ENCODE results near the gene EPS8L3. TPM values are rescaled to one million over a fixed set of nuclear protein-coding genes. Genes with fewer than 3 reads are reported as not detected.
"Not testable (repeated sequence)": the region's sequence is repeated elsewhere in the genome, so short reads cannot be mapped to it uniquely, and the experiment has no call there.

Gene EPS8L3
- total and polyA plus RNA-seq, 2 of the 4 experiments (the other 2 are of a cell fraction) = not detected

DNA sequence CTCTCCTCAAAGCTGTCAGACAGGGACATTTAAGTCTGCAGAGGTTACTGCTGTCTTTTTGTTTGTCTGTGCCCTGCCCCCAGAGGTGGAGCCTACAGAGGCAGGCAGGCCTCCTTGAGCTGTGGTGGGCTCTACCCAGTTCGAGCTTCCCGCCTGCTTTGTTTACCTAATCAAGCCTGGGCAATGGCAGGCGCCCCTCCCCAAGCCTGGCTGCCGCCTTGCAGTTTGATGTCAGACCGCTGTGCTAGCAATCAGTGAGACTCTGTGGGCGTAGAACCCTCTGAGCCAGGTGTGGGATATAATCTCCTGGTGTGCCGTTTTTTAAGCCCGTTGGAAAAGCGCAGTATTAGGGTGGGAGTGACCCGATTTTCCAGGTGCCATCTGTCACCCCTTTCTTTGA lies 15.4 kb downstream of the EPS8L3 start:
- H4K20me1 ChIP-seq (ENCODE audit: insufficient read depth, low read length); H3K4me1 ChIP-seq (ENCODE audit: control insufficient read depth, insufficient read depth, low read length); H2AK5ac ChIP-seq (ENCODE audit: low read depth, low read length); H3K36me3 ChIP-seq (ENCODE audit: control insufficient read depth, insufficient read depth, low read length); H3K4me3 ChIP-seq (ENCODE audit: insufficient read depth, low read depth, low read length); H4K5ac ChIP-seq (ENCODE audit: low read depth, low read length); BruUV-seq (replicated peaks); H3K4me2 ChIP-seq (ENCODE audit: low read depth, low read length); H3K27ac ChIP-seq (ENCODE audit: insufficient read depth, low read length); H2BK120ac ChIP-seq (ENCODE audit: low read depth, low read length); H4K91ac ChIP-seq (ENCODE audit: insufficient read depth, low read depth, low read length); H3K56ac ChIP-seq (ENCODE audit: extremely low read depth, insufficient read depth, low read length); in situ Hi-C loops (cut with MboI; ENCODE audit: low sequenced_read_pairs); H4K8ac ChIP-seq (ENCODE audit: low read depth in 2 of 2, low read length in 2 of 2); POLR2A ChIA-PET (ENCODE audit: unreplicated experiment); H2AFZ ChIP-seq (replicated peaks; ENCODE audit: low read length, poor library complexity); H2BK5ac ChIP-seq (ENCODE audit: low read depth, low read length, poor library complexity, severe bottlenecking); H3K23ac ChIP-seq (ENCODE audit: low read depth, low read length); H3K14ac ChIP-seq (replicated peaks; ENCODE audit: low read depth, low read length); H2AK9ac ChIP-seq (replicated peaks; ENCODE audit: low read depth, low read length, poor library complexity); ATAC-seq (ENCODE audit: low read depth); intact Hi-C loops (cut with micrococcal nuclease); H3K9me1 ChIP-seq (ENCODE audit: insufficient read depth, low read length); dilution Hi-C loops (cut with HindIII; ENCODE audit: low sequenced_read_pairs, unreplicated experiment); H3K9ac ChIP-seq (ENCODE audit: low read depth, low read length); H3K79me1 ChIP-seq (ENCODE audit: low read depth in 1 of 2, low read length in 2 of 2); H2BK20ac ChIP-seq (ENCODE audit: low read depth, low read length); DNase-seq; CTCF ChIA-PET; H3K18ac ChIP-seq (ENCODE audit: low read depth, low read length); H2BK15ac ChIP-seq (ENCODE audit: low read depth, low read length); H3K4ac ChIP-seq (ENCODE audit: low read depth, low read length); H3K9me3 ChIP-seq (ENCODE audit: control insufficient read depth, insufficient read depth, low read length): not testable (repeated sequence)
- H3K27me3 ChIP-seq (ENCODE audit: control insufficient read depth, insufficient read depth, low read length) = peaks cover 32% of the 10 kb centered on the region
- no CpG with 5 or more reads among the region's 10 CpGs for WGBS, 2 experiments (ENCODE audit: extremely low coverage in 2 of 2, insufficient read length in 1 of 2)

Measured in IMR-90 (cell line).